GM10847 (cell line): Measurements from ENCODE around the gene ATG16L1.
A peak's percentile ranks its signal among the peaks of the same experiment; 100 is the strongest.

ENCODE experiments used
- POLR2A ChIP-seq: IDR thresholded peaks from 2 replicates; pipeline ENCODE4 v1.6.1; 2011; ENCODE audit not compliant: insufficient read length; ENCODE audit errors: extremely low read depth

The ATG16L1 gene

GRCh38 chr2:233251306-233252116 is at the start of gene ATG16L1:
Gene ATG16L1 (plus strand): TSS chr2:233251673. CDS start chr2:233251828, 155 bp downstream.
- peak; percentile 84 for TF ChIP-seq POLR2A

GRCh38 chr2:233202531-233202944 is 48.9 kb upstream of the ATG16L1 start:
- TF ChIP-seq POLR2A = no peak

- TF ChIP-seq POLR2A = no peak
These were observed 48.4 kb upstream of the ATG16L1 start for GRCh38 chr2:233203060-233203459.

- TF ChIP-seq POLR2A = no peak
These were observed 47.1 kb upstream of the ATG16L1 start for GRCh38 chr2:233204286-233204936.

GRCh38 chr2:233208382-233209116 is 42.9 kb upstream of the ATG16L1 start:
- no peak for TF ChIP-seq POLR2A

- TF ChIP-seq POLR2A = no peak
These were observed 42.3 kb upstream of the ATG16L1 start for GRCh38 chr2:233209117-233209532.

GRCh38 chr2:233209533-233210171 is 41.8 kb upstream of the ATG16L1 start:
- no peak for TF ChIP-seq POLR2A

GRCh38 chr2:233210281-233210680 is 41.2 kb upstream of the ATG16L1 start:
- no peak for TF ChIP-seq POLR2A

- TF ChIP-seq POLR2A = no peak
These were observed 40.5 kb upstream of the ATG16L1 start for GRCh38 chr2:233210843-233211547.

GRCh38 chr2:233211548-233211895 is 40.0 kb upstream of the ATG16L1 start:
- TF ChIP-seq POLR2A = no peak

- TF ChIP-seq POLR2A = no peak
These were observed 38.5 kb upstream of the ATG16L1 start for GRCh38 chr2:233213011-233213410.

GRCh38 chr2:233213975-233214374 is 37.5 kb upstream of the ATG16L1 start:
- no peak for TF ChIP-seq POLR2A

GRCh38 chr2:233217892-233218377 is 33.5 kb upstream of the ATG16L1 start:
- no peak for TF ChIP-seq POLR2A

- TF ChIP-seq POLR2A = no peak
These were observed 32.6 kb upstream of the ATG16L1 start for GRCh38 chr2:233218836-233219235.

- TF ChIP-seq POLR2A = no peak
These were observed 31.6 kb upstream of the ATG16L1 start for GRCh38 chr2:233219848-233220247.
